Right lobe of liver (tissue), 6 donors: ENCODE measurements around the gene HAP1. TPM values are rescaled to one million over a fixed set of nuclear protein-coding genes. Genes with fewer than 3 reads are reported as not detected.

Source experiments
- ATAC-seq, 4 donors: fragments of 200-7000 bp; cut with Tn5 transposase; one replicate each; pipeline ENCODE4 v1.9.1; 2020; ENCODE audit warnings: mild to moderate bottlenecking in 4 of 4, moderate library complexity in 4 of 4
- DNase-seq, 3 donors: peaks; one replicate each; pipeline ENCODE4 v3.0.0-alpha.2; 2020
- H3K27ac ChIP-seq, 3 donors: fragments of 200-600 bp; one replicate each; pipeline ENCODE4 v1.8.0; 2022
- H3K27me3 ChIP-seq, 2 donors: fragments of 200-600 bp; one replicate each; pipeline ENCODE4 v1.8.0; 2022
- H3K36me3 ChIP-seq, 4 donors: fragments of 200-600 bp; sonication (generic) in 1 of 4; one replicate each; pipeline versions ENCODE4 v1.5.1 to v1.8.0; 2017 to 2022; ENCODE audit warnings: control low read depth in 1 of 4
- H3K4me1 ChIP-seq, 4 donors: fragments of 200-600 bp; sonication (generic) in 1 of 4; one replicate each; pipeline versions ENCODE4 v1.5.1 to v1.8.0; 2017 to 2022; ENCODE audit warnings: control low read depth in 1 of 4
- H3K4me3 ChIP-seq, 3 donors: fragments of 200-600 bp; one replicate each; pipeline ENCODE4 v1.8.0; 2022
- H3K9me3 ChIP-seq, 4 donors: fragments of 200-600 bp; sonication (generic) in 1 of 4; one replicate each; pipeline versions ENCODE4 v1.5.1 to v1.8.0; 2017 to 2022; ENCODE audit warnings: control low read depth in 1 of 4
- POLR2A ChIP-seq: fragments of 450-650 bp; IDR thresholded peaks from one replicate; pipeline ENCODE4 v1.6.1; 2017; ENCODE audit warnings: antibody characterized with exemption, mild to moderate bottlenecking
- WGBS: methylation state at CpG from one replicate; pipeline ENCODE4 v1.1.6; 2018; ENCODE audit warnings: low coverage, low lambda C conversion rate; ENCODE audit not compliant: insufficient coverage; ENCODE audit errors: missing lambda C conversion rate; 5-methylcytosine and 5-hydroxymethylcytosine counted together
- intact Hi-C, 2 donors: fragments of 100-400 bp; cut with DNase I; formaldehyde crosslinking; loops; one replicate each; pipeline versions ENCODE4 v1.11.2 to v1.14.1; 2022
- total RNA-seq, 6 experiments: library from RNA; depleted of rRNA in 2 of 6; stranded (reverse); fragments of >200 nt in 2 of 6; fragmentation: NEBNext Ultra II Directional in 3 of 6; extraction: Animal tissue kit (Norgen Biotek cat#: 25700) in 3 of 6; gene quantifications; one replicate each; pipeline versions ENCODE4 v1.1.0 to v1.2.4, GENCODE V29; 2016 to 2023
- TF ChIP-seq, protein P1 (sequence below), 4 donors: fragments of 200-600 bp in 3 of 4; fragments of 450-650 bp in 1 of 4; IDR thresholded peaks; one replicate each; pipeline versions ENCODE4 v1.5.1 to v1.8.0; 2016 to 2022; ENCODE audit warnings: antibody characterized with exemption in 4 of 4, mild to moderate bottlenecking in 2 of 4
- donor health status: DM: no; HTN: yes; CAD: no.
- donor health status: DM: no; HTN: no; CAD: no.
- donor health status: DM: no; HTN: no; CAD: no.
- donor health status: DM: no; HTN: yes; CAD: no.
- donor health status: DM: no; HTN: yes; CAD: no.

The HAP1 gene
- total RNA-seq, 6 experiments from 2014 or later: 0.07 to 0.10 (median 0.07) TPM; not detected in 3

DNA sequence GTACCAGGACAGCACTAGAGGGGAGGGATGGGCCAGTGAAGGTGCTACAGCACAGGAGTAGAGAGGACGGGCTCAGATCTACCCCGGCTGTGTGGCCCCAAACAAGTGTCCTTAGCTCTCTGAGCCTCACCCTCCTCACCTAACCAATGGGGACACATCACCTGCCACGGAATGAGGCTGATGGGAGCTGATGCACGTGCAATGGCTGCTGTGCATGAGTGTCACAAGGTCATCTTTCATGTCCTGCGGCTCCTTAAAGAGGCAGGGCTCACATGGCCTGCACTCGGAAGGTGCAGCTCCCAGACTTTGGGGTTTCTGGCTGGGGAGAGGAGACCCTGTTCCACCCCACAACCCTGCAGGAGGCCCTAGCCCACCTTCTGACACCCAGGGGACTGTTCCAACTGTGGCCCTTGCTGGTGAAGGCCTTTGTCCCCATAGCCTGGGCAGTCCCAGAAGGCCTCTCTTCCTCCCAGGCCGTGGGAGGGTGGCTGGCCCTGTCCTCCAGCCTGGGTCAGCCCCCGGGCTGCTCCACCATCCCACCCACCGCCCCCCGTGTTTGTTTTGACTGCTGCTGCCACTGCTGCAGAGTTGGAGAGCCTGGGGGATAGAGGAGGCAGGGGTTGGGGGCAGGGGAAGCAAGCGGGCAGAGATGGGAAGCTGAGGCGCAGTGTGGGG is 10.5 kb downstream of the HAP1 start:
- no peaks in the 10 kb centered on the region for H3K9me3 ChIP-seq
- WGBS: 60% methylated on average over 3 of the region's 12 CpGs
- DNase-seq (no peak), ATAC-seq (no peak)
- H3K4me3 ChIP-seq: no peak overlapping the region
- H3K4me1 ChIP-seq: no peaks in the 10 kb centered on the region
- no peak overlapping the region for H3K27ac ChIP-seq
- intact Hi-C loops: no loop called here
- TF ChIP-seq, protein P1, sequence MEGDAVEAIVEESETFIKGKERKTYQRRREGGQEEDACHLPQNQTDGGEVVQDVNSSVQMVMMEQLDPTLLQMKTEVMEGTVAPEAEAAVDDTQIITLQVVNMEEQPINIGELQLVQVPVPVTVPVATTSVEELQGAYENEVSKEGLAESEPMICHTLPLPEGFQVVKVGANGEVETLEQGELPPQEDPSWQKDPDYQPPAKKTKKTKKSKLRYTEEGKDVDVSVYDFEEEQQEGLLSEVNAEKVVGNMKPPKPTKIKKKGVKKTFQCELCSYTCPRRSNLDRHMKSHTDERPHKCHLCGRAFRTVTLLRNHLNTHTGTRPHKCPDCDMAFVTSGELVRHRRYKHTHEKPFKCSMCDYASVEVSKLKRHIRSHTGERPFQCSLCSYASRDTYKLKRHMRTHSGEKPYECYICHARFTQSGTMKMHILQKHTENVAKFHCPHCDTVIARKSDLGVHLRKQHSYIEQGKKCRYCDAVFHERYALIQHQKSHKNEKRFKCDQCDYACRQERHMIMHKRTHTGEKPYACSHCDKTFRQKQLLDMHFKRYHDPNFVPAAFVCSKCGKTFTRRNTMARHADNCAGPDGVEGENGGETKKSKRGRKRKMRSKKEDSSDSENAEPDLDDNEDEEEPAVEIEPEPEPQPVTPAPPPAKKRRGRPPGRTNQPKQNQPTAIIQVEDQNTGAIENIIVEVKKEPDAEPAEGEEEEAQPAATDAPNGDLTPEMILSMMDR (IDR thresholded peaks at IDR 0.05): no peak
- no peak for TF ChIP-seq POLR2A
- H3K27me3 ChIP-seq: no peaks in the 10 kb centered on the region
- H3K36me3 ChIP-seq: no peaks in the 10 kb centered on the region

DNA sequence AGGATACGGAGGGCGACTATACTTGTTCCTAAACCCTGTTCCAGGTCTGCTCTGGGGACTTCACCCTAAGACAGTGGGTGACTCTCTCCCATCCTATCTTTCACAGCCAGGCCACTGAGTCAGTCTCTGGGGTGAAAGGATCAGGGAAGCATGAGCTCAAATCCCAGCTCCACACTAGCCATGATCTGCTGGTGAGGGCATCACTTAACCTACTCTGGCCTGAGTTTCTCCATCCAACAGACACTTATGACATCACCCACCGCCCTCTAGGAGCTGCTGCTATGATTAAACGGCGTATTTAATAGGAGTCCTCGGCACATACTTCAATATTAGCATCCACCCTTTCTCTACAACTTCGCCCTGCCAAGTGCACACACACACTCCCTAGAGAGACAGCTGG is 12.2 kb downstream of the HAP1 start:
- intact Hi-C loops: no loop called here
- ATAC-seq (no peak), DNase-seq (no peak)
- Histone ChIP-seq H3K9me3 (no peaks in the 10 kb centered on the region), H3K27me3 (no peaks in the 10 kb centered on the region), H3K4me1 (no peaks in the 10 kb centered on the region), H3K27ac (no peak overlapping the region), H3K36me3 (no peaks in the 10 kb centered on the region), H3K4me3 (no peak overlapping the region)
- 88% methylated on average over 6 of the region's 7 CpGs for WGBS
- TF ChIP-seq, protein P1 (IDR thresholded peaks at IDR 0.05): no peak
- no peak for TF ChIP-seq POLR2A

DNA sequence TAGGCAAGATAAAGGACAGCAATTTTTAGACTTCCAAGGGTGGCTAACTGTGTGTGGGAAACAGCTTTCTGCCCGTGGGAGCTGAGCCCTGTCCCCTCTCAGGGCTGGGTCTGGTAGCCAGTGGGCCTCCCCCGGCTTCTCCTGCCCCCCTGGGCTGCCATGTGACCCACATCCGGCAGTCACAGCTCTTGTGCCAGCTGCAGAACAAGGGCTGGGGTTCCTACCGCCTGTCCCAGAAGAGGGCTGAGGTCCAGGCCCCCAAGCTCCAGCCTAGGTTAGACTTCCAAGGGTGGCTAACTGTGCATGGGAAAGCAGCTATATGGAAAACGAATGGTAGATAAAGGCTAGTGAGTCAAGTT is 16.2 kb downstream of the HAP1 start:
- H3K4me3 ChIP-seq: no peak overlapping the region
- no peak for TF ChIP-seq POLR2A
- TF ChIP-seq, protein P1 (IDR thresholded peaks at IDR 0.05): no peak
- WGBS: 30% methylated on average over 2 of the region's 5 CpGs
- H3K27ac ChIP-seq: no peak overlapping the region
- no peaks in the 10 kb centered on the region for H3K9me3 ChIP-seq
- ATAC-seq: no peak
- intact Hi-C loops: no loop called here
- H3K4me1 ChIP-seq: no peaks in the 10 kb centered on the region
- H3K27me3 ChIP-seq: no peaks in the 10 kb centered on the region
- no peaks in the 10 kb centered on the region for H3K36me3 ChIP-seq
- no peak for DNase-seq

DNA sequence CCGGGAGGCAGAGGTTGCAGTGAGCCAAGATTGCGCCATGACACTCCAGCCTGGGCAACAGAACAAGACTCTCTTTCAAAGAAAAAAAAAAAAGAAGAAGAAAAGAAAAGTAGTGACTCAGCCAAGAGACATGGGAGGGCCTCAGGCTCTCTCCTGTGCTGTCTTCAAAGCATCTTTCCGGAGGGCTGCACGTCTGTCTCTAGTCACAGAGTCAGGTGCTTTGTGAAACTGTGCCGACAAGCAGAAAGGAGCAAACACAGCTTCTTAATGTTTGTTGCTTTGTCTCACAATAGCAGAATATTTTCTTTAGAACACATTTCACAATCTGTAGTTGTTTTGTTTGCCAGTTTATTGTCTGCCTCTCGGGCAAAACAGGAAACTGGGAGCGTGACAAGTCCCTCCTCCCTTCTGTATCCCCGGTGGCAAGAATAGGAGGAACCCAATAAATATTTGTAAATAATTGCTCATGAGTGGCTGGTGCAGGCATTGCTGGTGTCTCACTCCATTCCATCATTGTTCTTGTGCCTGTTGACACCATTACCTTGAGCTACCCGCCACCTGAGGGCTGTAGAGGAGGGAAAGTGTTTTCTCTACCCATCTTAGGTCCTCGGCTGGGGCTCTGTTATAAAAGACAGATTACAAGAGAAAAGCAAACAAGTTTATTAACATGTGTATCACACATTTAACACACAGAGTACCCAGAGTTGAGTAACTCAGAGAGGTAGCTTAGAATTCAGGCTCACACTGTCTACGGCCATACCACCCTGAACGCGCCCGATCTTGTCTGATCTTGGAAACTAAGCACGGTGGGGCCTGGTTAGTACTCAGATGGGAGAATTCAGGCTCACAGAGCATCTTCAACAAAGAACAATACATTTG is 16.8 kb downstream of the HAP1 start:
- TF ChIP-seq, protein P1 (IDR thresholded peaks at IDR 0.05): no peak
- TF ChIP-seq POLR2A: no peak
- no peak overlapping the region for H3K27ac ChIP-seq
- no peaks in the 10 kb centered on the region for H3K9me3 ChIP-seq
- no peaks in the 10 kb centered on the region for H3K36me3 ChIP-seq
- DNase-seq (no peak), ATAC-seq (peak in 2 of 4 donors; percentile 16 to 28)
- H3K4me3 ChIP-seq: no peak overlapping the region
- WGBS: 63% methylated on average over 12 of the region's 15 CpGs
- no peaks in the 10 kb centered on the region for H3K4me1 ChIP-seq
- no peaks in the 10 kb centered on the region for H3K27me3 ChIP-seq
- intact Hi-C loops: no loop called here
